Stimulated activated CD8-positive, alpha-beta memory T cell treated with anti-CD3 and anti-CD28 coated beads, Interleukin-15, amount 100 ng/mL, for 4 hours (primary cell): ENCODE measurements around the gene NLGN2.
A peak's percentile ranks its signal among the peaks of the same experiment; 100 is the strongest.

ENCODE experiments used
- DNase-seq, 2 donors: peaks; one replicate each; pipeline ENCODE4 v3.0.0-alpha.2; 2020; ENCODE audit warnings: low read depth in 2 of 2

NLGN2 gene

GRCh38 chr17:7437950-7438614, 30.4 kb downstream of the NLGN2 start:
- peak in 1 of 2 donors; percentile 35 for DNase-seq

- no peak for DNase-seq
Observed at GRCh38 chr17:7438656-7439460, 31.2 kb downstream of the NLGN2 start.

GRCh38 chr17:7439462-7440112, 31.9 kb downstream of the NLGN2 start, which contains the start of gene FGF11:
Gene FGF11, plus strand, starts transcription at chr17:7439512. Its CDS starts 109 bp downstream, at chr17:7439621.
- DNase-seq, result no peak

- DNase-seq, result no peak
Observed at GRCh38 chr17:7440113-7440833, 32.6 kb downstream of the NLGN2 start.

- DNase-seq, result no peak
Observed at GRCh38 chr17:7440834-7441195, 33.2 kb downstream of the NLGN2 start.

- DNase-seq, result no peak
Observed at GRCh38 chr17:7441266-7441665, 33.6 kb downstream of the NLGN2 start.

- no peak for DNase-seq
Observed at GRCh38 chr17:7442142-7442541, 34.5 kb downstream of the NLGN2 start.

GRCh38 chr17:7443499-7444485, 36.1 kb downstream of the NLGN2 start:
- DNase-seq, result no peak

GRCh38 chr17:7444682-7445618, 37.3 kb downstream of the NLGN2 start, which contains the start of gene CHRNB1:
Gene CHRNB1, plus strand, starts transcription at chr17:7445061. Its CDS starts 67 bp downstream, at chr17:7445128.
- DNase-seq, result no peak

- no peak for DNase-seq
Observed at GRCh38 chr17:7445619-7445968, 37.9 kb downstream of the NLGN2 start.

GRCh38 chr17:7448461-7448860, 40.8 kb downstream of the NLGN2 start:
- DNase-seq, result no peak

- DNase-seq, result no peak
Observed at GRCh38 chr17:7459961-7460545, 52.4 kb downstream of the NLGN2 start.

- no peak for DNase-seq
Observed at GRCh38 chr17:7460850-7461660, 53.4 kb downstream of the NLGN2 start.

GRCh38 chr17:7462474-7463371, 55.1 kb downstream of the NLGN2 start:
- no peak for DNase-seq

- DNase-seq, result no peak
Observed at GRCh38 chr17:7463372-7463846, 55.8 kb downstream of the NLGN2 start.

- no peak for DNase-seq
Observed at GRCh38 chr17:7464081-7464480, 56.4 kb downstream of the NLGN2 start.

GRCh38 chr17:7465597-7466275, 58.1 kb downstream of the NLGN2 start:
- DNase-seq, result no peak
